Esophagus mucosa (tissue), 1 donor: ENCODE results near the gene SMPD3. TPM values are rescaled to one million over a fixed set of nuclear protein-coding genes. Genes with fewer than 3 reads are reported as not detected.

Experiments used
- ATAC-seq: fragments of 200-7000 bp; cut with Tn5 transposase; one replicate; pipeline ENCODE4 v1.9.1; 2020
- total RNA-seq: library from RNA; stranded (reverse); gene quantifications from one replicate; pipeline ENCODE4 v1.2.4, GENCODE V29; 2023
- donor health status: DM: yes; HTN: yes; CAD: no.

Gene SMPD3
- total RNA-seq, 1 donor from 2014 or later = 0.52 TPM

DNA sequence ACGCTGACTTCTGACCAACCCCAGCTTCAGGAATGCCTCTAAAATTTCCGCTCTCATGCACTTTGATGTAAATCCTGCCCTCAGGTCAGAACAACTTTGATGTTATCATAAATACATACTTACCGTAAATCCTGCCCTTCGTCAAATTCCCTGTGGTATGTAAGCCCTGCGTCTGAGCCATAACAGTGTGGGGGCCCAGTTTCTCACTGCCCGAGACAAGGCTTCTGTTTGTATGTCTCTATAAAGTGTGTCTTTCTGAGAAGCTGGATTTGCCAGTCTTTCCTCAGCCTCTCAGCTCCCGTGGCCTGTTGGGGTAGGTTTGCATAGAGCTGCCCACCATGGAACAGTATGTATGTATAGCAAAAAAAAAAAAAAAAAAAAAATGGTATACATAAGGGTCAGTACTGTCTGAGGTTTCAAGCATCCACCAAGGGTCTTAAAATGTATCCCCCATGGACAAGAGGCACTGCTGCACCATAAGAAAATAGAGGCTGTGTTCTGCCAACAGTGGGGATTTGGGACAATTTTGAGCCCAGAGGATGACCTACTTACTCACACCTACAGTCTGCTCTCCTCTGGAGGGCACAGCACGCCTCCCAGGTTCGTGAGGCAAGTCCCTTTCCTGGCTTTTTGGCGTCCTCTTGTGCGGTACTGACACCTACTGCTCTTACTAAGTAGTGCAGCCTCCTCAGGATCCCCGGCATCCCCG is 120.0 kb downstream of the SMPD3 start:
- peak; percentile 94 for ATAC-seq

DNA sequence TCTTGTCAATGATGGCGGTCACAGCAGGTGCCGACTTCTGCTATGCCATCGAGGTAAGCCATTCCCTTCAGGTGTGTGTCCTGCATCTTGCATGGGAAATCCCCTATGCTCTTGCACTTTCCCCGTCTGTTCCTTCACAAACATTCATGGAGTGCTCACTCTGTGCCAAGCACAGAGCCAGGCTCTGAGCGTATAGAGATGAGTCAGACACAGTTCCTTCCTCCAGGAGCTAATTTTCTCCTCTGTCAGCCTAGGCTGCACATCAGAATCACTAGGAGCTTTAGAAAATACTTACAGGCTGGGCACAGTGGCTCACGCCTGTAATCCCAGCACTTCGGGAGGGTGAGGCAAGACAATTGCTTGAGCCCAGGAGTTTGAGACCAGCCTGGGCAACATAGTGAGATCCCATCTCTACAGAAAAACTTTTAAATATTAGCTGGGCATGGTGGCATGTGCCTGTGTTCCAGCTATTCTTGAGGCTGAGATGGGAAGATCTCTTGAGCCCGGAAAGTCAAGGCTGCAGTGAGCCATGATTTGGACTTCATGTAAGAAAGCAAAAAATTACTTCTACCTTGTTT is 123.4 kb downstream of the SMPD3 start:
- peak; percentile 68 for ATAC-seq

DNA sequence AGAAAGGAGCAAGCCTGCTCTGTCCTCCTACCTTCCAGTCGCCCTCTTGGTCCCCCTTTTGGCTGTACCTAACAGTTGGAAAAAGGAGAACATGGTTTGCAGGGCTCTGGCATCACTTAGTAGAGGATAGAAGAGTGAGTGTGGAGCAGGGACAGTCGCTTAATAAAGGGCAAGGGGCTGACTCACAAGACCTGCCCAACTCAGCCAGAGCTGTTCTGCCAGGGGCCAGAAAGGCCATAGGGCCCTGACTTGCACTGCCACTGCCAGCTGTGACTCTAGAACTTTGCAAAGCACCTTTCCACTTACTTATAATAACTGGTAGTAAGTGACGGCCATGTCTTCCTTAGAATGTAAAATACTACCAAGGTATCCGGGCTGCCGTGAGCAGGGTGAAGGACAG is 124.0 kb downstream of the SMPD3 start:
- ATAC-seq = no peak

- no peak for ATAC-seq
Measured at GRCh38 chr16:68319185-68319908, 129.0 kb downstream of the SMPD3 start.

DNA sequence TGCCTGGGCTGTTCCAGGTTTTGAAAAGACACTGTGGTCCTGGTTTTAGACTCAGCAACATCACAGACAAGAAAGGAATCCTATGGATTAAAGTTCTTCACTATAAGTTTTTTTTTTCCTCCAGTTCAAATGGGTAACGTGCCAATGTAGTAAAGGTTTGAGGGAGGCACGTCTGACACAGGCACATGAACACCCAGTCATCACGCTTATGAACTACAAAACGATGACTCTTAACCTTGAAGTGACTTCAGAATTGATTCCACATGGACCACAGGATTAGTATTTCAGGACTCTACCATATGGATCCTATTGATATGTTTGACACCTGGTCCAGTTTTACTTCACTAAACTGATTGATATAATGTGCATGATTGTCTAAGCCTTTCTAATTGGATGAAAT is 135.2 kb downstream of the SMPD3 start:
- ATAC-seq = no peak

DNA sequence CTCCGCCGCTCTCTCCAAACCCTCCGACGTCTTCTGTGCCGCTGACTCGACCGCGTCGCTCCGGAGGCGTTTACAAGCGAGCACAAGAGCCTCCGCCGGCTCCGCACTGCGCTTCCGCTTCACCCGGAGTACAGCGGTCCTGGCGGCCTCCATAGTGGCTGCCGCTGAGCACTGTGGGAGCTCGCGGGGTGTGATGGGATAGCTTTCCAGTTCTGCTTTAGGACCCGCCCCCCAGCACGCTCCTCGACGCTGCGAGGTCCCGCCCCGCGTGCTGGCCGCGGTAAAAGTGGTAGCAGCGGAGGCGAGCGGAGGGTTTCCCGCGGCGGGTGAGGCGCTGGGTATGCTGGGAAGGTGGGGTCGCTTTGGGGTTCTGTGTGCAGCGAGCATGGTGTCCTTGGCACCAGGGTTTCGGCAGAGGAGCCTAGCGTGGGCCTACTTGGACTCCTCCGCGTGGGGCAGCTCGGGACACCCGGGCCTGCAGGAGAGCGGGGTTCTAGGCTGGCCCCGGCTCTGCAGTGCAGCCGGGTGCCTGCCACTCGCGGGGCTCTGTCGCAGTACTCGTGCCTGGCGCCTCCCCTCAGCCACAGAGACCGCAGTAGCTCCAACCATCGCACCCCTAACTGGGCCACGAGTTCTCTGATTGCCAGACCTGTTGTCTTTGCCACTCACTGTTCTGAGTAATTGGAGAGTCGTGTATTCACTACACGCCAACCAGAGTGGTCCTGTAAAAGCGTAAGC is 137.4 kb downstream of the SMPD3 start, which contains the start of the genes PRMT7 and SLC7A6OS:
Gene PRMT7 (plus strand): TSS at position 246 of the 738 bp plus-strand sequence. CDS start 4,961 bp downstream, outside the sequence.
Gene SLC7A6OS (minus strand): TSS at position 173 of the 738 bp plus-strand sequence. CDS start 20 bp downstream, at position 153.
- peak; percentile 99 for ATAC-seq

DNA sequence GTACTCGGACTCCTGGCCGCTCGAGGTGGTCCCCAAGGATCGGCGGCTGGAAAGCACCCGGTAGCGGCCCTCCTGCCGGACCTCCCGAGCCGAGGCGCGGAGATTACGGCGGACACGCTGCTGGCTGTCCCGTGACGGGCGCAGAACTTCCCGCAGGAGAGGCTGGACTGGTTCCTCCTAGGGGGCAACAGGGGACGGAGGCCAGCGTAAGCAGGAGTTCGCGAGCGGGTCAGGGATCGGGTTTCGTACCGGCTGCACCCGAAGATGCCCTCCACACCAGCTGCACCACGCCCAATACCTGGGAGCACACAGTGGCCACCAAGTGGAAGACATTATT is 137.9 kb downstream of the SMPD3 start:
- peak; percentile 51 for ATAC-seq

DNA sequence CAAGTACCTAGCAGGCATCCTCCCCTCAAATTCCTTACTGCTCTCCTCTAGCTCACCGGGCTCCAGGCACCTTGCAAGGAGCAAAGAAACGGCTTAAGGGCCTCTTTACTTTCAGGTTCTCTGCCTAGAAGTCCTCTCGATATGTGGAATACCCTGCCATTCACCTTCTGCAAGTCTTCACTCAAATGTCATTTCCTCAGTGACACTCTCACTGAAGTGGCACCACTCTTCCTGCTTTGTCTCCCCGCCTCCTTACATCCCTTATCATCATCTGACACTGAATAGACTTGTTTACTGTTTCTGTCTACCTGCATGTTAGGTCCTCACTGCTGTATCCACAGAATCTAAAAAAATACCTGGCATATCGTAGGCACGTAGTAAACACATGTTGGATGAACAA is 138.5 kb downstream of the SMPD3 start:
- ATAC-seq = no peak

Other genes starting within 250 kb of the SMPD3 start
- 82.1 TPM for gene ESRP2, start 212.4 kb downstream of the SMPD3 start, total RNA-seq
- gene PLA2G15, start 203.1 kb downstream of the SMPD3 start, total RNA-seq = 4.8 TPM
- 4.7 TPM for gene SLC7A6, start 184.0 kb downstream of the SMPD3 start, total RNA-seq
- gene SLC7A6OS, start 137.6 kb downstream of the SMPD3 start, total RNA-seq = 8.1 TPM
- gene PRMT7, start 137.5 kb downstream of the SMPD3 start, total RNA-seq = 14.8 TPM
- 12.0 TPM for gene ZFP90, start 90.8 kb upstream of the SMPD3 start, total RNA-seq
- 94.1 TPM for gene CDH3, start 196.8 kb upstream of the SMPD3 start, total RNA-seq